Stimulated activated CD4-positive, alpha-beta T cell treated with anti-CD3 and anti-CD28 coated beads, Interleukin-12 subunit alpha, Interleukin-12 subunit beta, amount 100 ng/mL, for 24 hours (primary cell): ENCODE measurements around the gene ETV1.

ENCODE experiments used
- DNase-seq, 2 experiments: peaks; one replicate each; pipeline ENCODE4 v3.0.0-alpha.2; 2020; ENCODE audit warnings: low read depth in 2 of 2

ETV1 gene

GRCh38 chr7:13989126-13989948 lies at the start of gene ETV1:
TSS of gene ETV1 (minus strand) at chr7:13989666. CDS start at chr7:13989052, 614 bp downstream.
- no peak for DNase-seq

GRCh38 chr7:14024406-14024805 lies 34.9 kb upstream of the ETV1 start:
- no peak for DNase-seq

- DNase-seq = no peak
Observed at GRCh38 chr7:14023838-14024237, 34.4 kb upstream of the ETV1 start.

- no peak for DNase-seq
Observed at GRCh38 chr7:14023342-14023741, 33.9 kb upstream of the ETV1 start.

- no peak for DNase-seq
Observed at GRCh38 chr7:14021069-14021468, 31.6 kb upstream of the ETV1 start.

- DNase-seq = no peak
Observed at GRCh38 chr7:14020339-14020900, 31.0 kb upstream of the ETV1 start.

- no peak for DNase-seq
Observed at GRCh38 chr7:14018751-14019150, 29.3 kb upstream of the ETV1 start.

GRCh38 chr7:14016950-14017349 lies 27.5 kb upstream of the ETV1 start:
- DNase-seq = no peak

- DNase-seq = no peak
Observed at GRCh38 chr7:14013898-14014297, 24.4 kb upstream of the ETV1 start.

- DNase-seq = no peak
Observed at GRCh38 chr7:14009453-14010418, 20.3 kb upstream of the ETV1 start.

- DNase-seq = no peak
Observed at GRCh38 chr7:14001139-14001538, 11.7 kb upstream of the ETV1 start.

GRCh38 chr7:14000247-14000646 lies 10.8 kb upstream of the ETV1 start:
- DNase-seq = no peak

GRCh38 chr7:13998866-13999265 lies 9.4 kb upstream of the ETV1 start:
- DNase-seq = no peak

GRCh38 chr7:13992596-13992964 lies 3.1 kb upstream of the ETV1 start:
- no peak for DNase-seq

GRCh38 chr7:13991791-13992595 lies 2.5 kb upstream of the ETV1 start:
- DNase-seq = no peak

GRCh38 chr7:13990984-13991790 lies 1.7 kb upstream of the ETV1 start:
- DNase-seq = peak in 1 of 2 experiments; percentile 50

GRCh38 chr7:13990319-13990983 lies 985 bp upstream of the ETV1 start:
- peak in 1 of 2 experiments; percentile 0 for DNase-seq

- DNase-seq = no peak
Observed at GRCh38 chr7:13989949-13990305, 461 bp upstream of the ETV1 start.

- DNase-seq = no peak
Observed at GRCh38 chr7:13988731-13989125, 738 bp downstream of the ETV1 start.

- no peak for DNase-seq
Observed at GRCh38 chr7:13988065-13988464, 1.4 kb downstream of the ETV1 start.
